Measurements from ENCODE around the gene NOP56.

The NOP56 gene

DNA sequence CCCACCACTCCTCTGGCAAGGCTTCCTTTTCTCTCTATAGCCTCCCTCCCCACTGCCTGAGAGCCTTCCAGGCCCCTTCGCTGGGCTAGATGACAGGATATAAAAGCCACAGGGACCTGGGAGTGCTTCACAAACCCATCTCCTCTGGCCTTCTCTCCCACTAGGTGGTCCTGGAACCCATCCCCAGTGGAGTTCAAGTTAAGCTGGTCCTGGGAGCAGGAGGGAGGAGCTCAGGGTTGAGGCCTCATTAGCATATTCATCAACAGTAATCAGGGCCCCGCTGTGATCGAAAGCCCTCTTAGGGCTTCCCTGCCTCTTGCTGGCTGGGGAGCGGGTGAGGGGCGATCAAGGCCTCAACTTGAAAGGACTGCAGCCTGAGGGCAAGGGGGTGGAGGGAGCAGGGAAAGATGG lies 49.2 kb downstream of the NOP56 start:
- DNase-seq (ENCODE audit: low read depth in 1 of 2, low spot score in 1 of 2), result no peak
- no peak for TF ChIP-seq JUND (IDR thresholded peaks at IDR 0.05; ENCODE audit: low read depth)
- in situ Hi-C loops (cut with HindIII; ENCODE audit: low pct_unique_long_range_greater_than_20kb, low sequenced_read_pairs), result no loop called here

DNA sequence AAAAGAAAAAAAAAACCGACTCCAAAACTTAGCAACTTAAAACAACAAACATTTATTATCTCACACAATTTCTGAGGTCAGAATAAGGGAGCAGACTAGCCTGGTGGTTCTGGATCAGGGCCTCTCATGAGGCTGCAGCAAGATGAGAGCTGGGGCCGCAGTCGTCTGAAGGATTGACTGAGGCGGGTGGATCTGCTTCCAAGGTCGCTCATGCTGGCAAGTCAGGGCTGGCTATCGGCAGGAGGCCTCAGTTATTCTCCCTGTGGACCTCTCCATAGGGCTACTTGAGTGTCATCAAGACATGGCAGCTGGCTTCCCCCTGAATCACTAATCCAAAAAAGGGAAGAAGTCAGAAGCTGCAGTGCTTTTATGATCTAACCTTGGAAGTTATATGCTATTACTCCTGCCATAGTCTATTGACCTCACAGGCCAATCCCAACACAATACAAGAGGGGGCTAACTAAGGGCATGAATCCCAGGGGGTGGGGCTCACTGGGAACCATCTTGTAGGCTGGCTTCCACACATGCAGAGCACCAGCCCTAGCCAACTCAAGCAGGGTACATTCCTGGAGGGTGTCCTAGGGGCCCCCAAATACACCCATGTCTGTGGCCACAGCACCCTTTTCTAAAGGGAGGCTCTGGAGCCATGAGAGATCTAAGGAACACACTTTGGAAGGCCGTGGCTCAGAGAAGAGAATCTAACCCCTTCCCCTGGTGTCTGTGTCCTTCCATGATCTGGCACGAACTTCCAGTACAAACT lies 51.5 kb downstream of the NOP56 start:
- DNase-seq (ENCODE audit: low read depth in 1 of 2, low spot score in 1 of 2), result no peak
- in situ Hi-C loops (cut with HindIII; ENCODE audit: low pct_unique_long_range_greater_than_20kb, low sequenced_read_pairs), result no loop called here
- no peak for TF ChIP-seq JUND (IDR thresholded peaks at IDR 0.05; ENCODE audit: low read depth)

DNA sequence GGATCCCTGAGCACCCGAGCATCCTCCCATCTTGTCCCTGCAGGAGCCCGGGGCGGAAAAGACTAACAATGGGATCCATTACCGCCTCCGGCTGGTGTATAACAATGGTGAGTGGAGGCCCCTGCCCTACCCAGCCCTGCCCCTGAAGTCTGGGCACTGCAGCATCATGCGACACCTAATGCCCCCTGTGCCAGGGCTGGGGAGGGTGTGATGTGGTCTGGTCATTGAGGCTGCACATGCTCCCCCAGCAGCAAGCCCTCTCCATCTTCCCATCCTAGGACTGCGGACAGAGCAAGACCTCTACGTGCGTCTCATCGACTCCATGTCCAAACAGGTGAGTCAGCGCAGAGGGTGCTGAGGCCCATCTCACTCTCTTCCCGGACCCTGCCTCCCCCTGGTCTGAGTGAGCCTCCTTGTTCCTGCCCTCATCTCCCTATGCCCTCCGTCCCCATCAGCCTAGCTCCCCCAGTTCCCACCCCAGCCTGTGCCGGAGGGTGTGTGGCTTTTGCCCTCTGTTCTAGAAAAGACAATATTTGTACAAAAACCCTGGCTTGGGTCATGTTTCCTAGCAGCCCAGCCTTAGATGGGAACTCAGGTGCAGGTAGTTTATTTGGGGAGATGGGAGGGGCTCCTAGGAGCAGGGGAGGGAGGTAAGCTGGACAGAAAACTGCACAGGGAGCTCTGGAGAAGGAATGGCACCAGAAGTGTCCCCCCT lies 53.7 kb downstream of the NOP56 start:
- DNase-seq (ENCODE audit: low read depth in 1 of 2, low spot score in 1 of 2), result no peak
- in situ Hi-C loops (cut with HindIII; ENCODE audit: low pct_unique_long_range_greater_than_20kb, low sequenced_read_pairs), result no loop called here
- no peak for TF ChIP-seq JUND (IDR thresholded peaks at IDR 0.05; ENCODE audit: low read depth)

DNA sequence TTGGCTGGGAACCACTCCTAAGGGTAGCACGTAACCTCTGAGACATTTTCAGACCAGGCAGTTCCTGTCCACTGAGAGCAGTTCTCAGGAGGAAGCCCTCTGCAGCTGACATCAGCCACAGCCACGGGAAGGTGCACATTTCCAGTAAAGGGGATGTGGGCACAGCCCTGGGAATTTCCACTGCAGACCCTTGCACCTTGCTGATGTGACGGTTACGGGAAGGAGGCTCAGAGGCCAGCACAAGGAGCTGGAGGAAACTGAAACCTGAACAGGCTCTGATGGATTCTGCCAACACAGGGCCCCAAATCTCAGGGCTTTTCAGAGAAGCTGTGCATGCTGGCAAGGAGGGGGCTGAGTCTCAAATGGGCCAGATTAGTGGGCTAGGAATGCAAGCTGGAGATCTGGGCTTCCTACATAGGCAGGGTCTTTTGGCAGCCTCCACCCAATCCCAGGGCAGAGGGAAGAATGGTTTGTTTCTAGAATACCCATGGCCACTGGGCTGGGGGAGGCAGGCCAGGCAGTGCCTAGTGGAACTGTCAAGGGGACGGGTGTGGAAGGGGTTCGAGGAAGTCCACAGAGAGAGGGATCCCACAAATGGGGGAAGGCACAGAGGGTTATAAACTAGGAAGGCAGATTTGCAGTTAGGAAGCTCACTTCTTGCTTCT lies 54.4 kb downstream of the NOP56 start:
- DNase-seq (ENCODE audit: low read depth in 1 of 2, low spot score in 1 of 2), result no peak
- TF ChIP-seq JUND (IDR thresholded peaks at IDR 0.05; ENCODE audit: low read depth), result no peak
- in situ Hi-C loops (cut with HindIII; ENCODE audit: low pct_unique_long_range_greater_than_20kb, low sequenced_read_pairs), result no loop called here

DNA sequence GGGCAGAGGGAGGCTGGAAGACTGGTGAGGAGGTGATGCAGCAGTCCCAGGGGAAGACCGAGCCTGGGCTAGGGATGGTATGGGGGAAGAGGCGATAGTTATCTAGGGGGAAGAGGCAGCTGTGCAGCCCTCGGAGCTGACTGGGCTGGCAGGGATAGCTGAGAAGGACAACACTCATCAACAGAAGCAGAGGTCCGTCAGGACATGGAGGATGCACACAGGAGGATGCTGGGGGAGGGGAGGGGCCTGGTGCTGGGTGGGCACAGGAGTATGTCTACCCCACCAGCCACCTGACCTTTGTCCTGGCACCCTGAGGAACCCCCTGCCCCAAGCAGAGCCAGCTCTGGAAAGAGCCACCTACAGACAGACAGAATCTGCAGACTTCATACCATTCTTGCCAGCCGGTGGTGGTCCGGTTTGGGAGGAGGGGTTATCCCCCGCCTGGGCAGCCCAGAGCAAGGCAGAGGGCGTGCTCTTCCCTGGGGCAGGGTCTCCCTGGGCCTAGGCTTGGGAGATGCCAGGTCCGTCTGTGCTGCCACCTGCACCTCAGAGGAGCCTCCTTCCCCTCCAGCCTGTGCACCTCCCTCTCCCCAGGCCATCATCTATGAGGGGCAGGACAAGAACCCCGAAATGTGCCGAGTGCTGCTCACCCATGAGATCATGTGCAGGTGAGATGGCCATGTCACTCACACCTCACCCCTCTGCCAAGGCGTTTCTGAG lies 55.1 kb downstream of the NOP56 start:
- no peak for DNase-seq (ENCODE audit: low read depth in 1 of 2, low spot score in 1 of 2)
- in situ Hi-C loops (cut with HindIII; ENCODE audit: low pct_unique_long_range_greater_than_20kb, low sequenced_read_pairs), result no loop called here
- no peak for TF ChIP-seq JUND (IDR thresholded peaks at IDR 0.05; ENCODE audit: low read depth)
